ENCODE results near the gene PUDP. TPM values are rescaled to one million over a fixed set of nuclear protein-coding genes. Genes with fewer than 3 reads are reported as not detected.
"Not testable (repeated sequence)": the region's sequence is repeated elsewhere in the genome, so short reads cannot be mapped to it uniquely, and the experiment has no call there.

PUDP gene
- total RNA-seq, result 28.7 and 30.0 TPM in 2 replicates

GRCh38 chrX:7147978-7148854, at the start of gene PUDP:
TSS of gene PUDP (minus strand) at chrX:7148153. CDS start at chrX:7148113, 40 bp downstream.
- DNase-seq (ENCODE audit: extremely low read depth, low read depth, low spot score), result no peak

GRCh38 chrX:7194606-7195005, 46.7 kb upstream of the PUDP start:
- no peak for DNase-seq (ENCODE audit: extremely low read depth, low read depth, low spot score)

GRCh38 chrX:7192871-7193270, 44.9 kb upstream of the PUDP start:
- no peak for DNase-seq (ENCODE audit: extremely low read depth, low read depth, low spot score)

- no peak for DNase-seq (ENCODE audit: extremely low read depth, low read depth, low spot score)
Observed at GRCh38 chrX:7191681-7192110, 43.7 kb upstream of the PUDP start.

GRCh38 chrX:7190157-7190556, 42.2 kb upstream of the PUDP start:
- no peak for DNase-seq (ENCODE audit: extremely low read depth, low read depth, low spot score)

- no peak for DNase-seq (ENCODE audit: extremely low read depth, low read depth, low spot score)
Observed at GRCh38 chrX:7188672-7189071, 40.7 kb upstream of the PUDP start.

- no peak for DNase-seq (ENCODE audit: extremely low read depth, low read depth, low spot score)
Observed at GRCh38 chrX:7184816-7185215, 36.9 kb upstream of the PUDP start.

GRCh38 chrX:7179446-7179845, 31.5 kb upstream of the PUDP start:
- no peak for DNase-seq (ENCODE audit: extremely low read depth, low read depth, low spot score)

- not testable (repeated sequence) for DNase-seq (ENCODE audit: extremely low read depth, low read depth, low spot score)
Observed at GRCh38 chrX:7178859-7179258, 30.9 kb upstream of the PUDP start.

- DNase-seq (ENCODE audit: extremely low read depth, low read depth, low spot score), result peak; percentile 25
Observed at GRCh38 chrX:7170898-7171297, 22.9 kb upstream of the PUDP start.

GRCh38 chrX:7169627-7170026, 21.7 kb upstream of the PUDP start:
- no peak for DNase-seq (ENCODE audit: extremely low read depth, low read depth, low spot score)

- DNase-seq (ENCODE audit: extremely low read depth, low read depth, low spot score), result no peak
Observed at GRCh38 chrX:7168371-7168770, 20.4 kb upstream of the PUDP start.

GRCh38 chrX:7164174-7164573, 16.2 kb upstream of the PUDP start:
- no peak for DNase-seq (ENCODE audit: extremely low read depth, low read depth, low spot score)

GRCh38 chrX:7163146-7163677, 15.3 kb upstream of the PUDP start:
- DNase-seq (ENCODE audit: extremely low read depth, low read depth, low spot score), result no peak

GRCh38 chrX:7159149-7159861, 11.4 kb upstream of the PUDP start:
- DNase-seq (ENCODE audit: extremely low read depth, low read depth, low spot score), result no peak

GRCh38 chrX:7158468-7158990, 10.6 kb upstream of the PUDP start:
- no peak for DNase-seq (ENCODE audit: extremely low read depth, low read depth, low spot score)

- DNase-seq (ENCODE audit: extremely low read depth, low read depth, low spot score), result no peak
Observed at GRCh38 chrX:7156879-7157278, 8.9 kb upstream of the PUDP start.

- no peak for DNase-seq (ENCODE audit: extremely low read depth, low read depth, low spot score)
Observed at GRCh38 chrX:7155163-7155562, 7.2 kb upstream of the PUDP start.

GRCh38 chrX:7154041-7154597, 6.2 kb upstream of the PUDP start:
- DNase-seq (ENCODE audit: extremely low read depth, low read depth, low spot score), result no peak

- no peak for DNase-seq (ENCODE audit: extremely low read depth, low read depth, low spot score)
Observed at GRCh38 chrX:7153231-7153630, 5.3 kb upstream of the PUDP start.

- no peak for DNase-seq (ENCODE audit: extremely low read depth, low read depth, low spot score)
Observed at GRCh38 chrX:7149411-7149810, 1.5 kb upstream of the PUDP start.

Measured in glomerular endothelial cell (primary cell).